Heart right ventricle (tissue), 16 donors: ENCODE results near the gene TENM4. TPM values are rescaled to one million over a fixed set of nuclear protein-coding genes. Genes with fewer than 3 reads are reported as not detected.

Source experiments
- ATAC-seq, 8 donors: fragments of 200-7000 bp; cut with Tn5 transposase; one replicate each; pipeline ENCODE4 v1.9.1; 2020; ENCODE audit warnings: mild to moderate bottlenecking in 8 of 8, moderate library complexity in 8 of 8, moderate number of reproducible peaks in 1 of 8
- DNase-seq, 2 donors: peaks; one replicate each; pipeline ENCODE4 v3.0.0-alpha.2; 2020
- H3K27ac ChIP-seq, 10 donors: fragments of 200-600 bp; sonication (generic) in 2 of 10; one replicate each; pipeline versions ENCODE4 v1.5.0 to v1.8.0; 2020 to 2022; ENCODE audit warnings: mild to moderate bottlenecking in 3 of 10
- H3K27me3 ChIP-seq, 7 donors: fragments of 200-600 bp; one replicate each; pipeline ENCODE4 v1.8.0; 2021 to 2022; ENCODE audit warnings: mild to moderate bottlenecking in 2 of 7
- H3K36me3 ChIP-seq, 9 donors: fragments of 200-600 bp; sonication (generic) in 1 of 9; one replicate each; pipeline versions ENCODE4 v1.5.0 to v1.8.0; 2020 to 2022; ENCODE audit warnings: mild to moderate bottlenecking in 2 of 9
- H3K4me1 ChIP-seq, 9 donors: fragments of 200-600 bp; sonication (generic) in 1 of 9; one replicate each; pipeline versions ENCODE4 v1.5.0 to v1.8.0; 2020 to 2022; ENCODE audit warnings: mild to moderate bottlenecking in 4 of 9
- H3K4me3 ChIP-seq, 10 donors: fragments of 200-600 bp; sonication (generic) in 2 of 10; one replicate each; pipeline versions ENCODE4 v1.5.0 to v1.8.0; 2020 to 2022; ENCODE audit warnings: mild to moderate bottlenecking in 7 of 10, moderate library complexity in 2 of 10
- H3K9me3 ChIP-seq, 11 donors: fragments of 200-600 bp in 10 of 11; sonication (generic) in 2 of 11; one replicate each; pipeline versions ENCODE4 v1.5.0 to v1.8.0; 2013 to 2022; ENCODE audit warnings: mild to moderate bottlenecking in 2 of 11, control low read depth in 1 of 11, moderate library complexity in 1 of 11
- CTCF ChIP-seq, 9 donors: fragments of 200-600 bp; sonication (generic) in 2 of 9; IDR thresholded peaks; one replicate each; pipeline versions ENCODE4 v1.5.0 to v1.8.0; 2021 to 2022; ENCODE audit warnings: antibody characterized with exemption in 9 of 9, mild to moderate bottlenecking in 5 of 9, moderate library complexity in 1 of 9
- WGBS, 2 donors: extraction: QIAGEN DNeasy Blood & Tissue Kit; methylation state at CpG; one replicate each; pipeline ENCODE4 v1.1.7; 2013; ENCODE audit warnings: inconsistent platforms in 1 of 2; 5-methylcytosine and 5-hydroxymethylcytosine counted together
- intact Hi-C, 10 donors: fragments of 100-400 bp; cut with DNase I; formaldehyde crosslinking; loops; one replicate each; pipeline versions ENCODE4 v1.11.1 to v1.14.2; 2022
- polyA plus RNA-seq, 2 donors: library from polyadenylated mRNA; stranded (reverse); fragments of 200-250 nt; gene quantifications; one replicate each; pipeline ENCODE4 v1.2.3, GENCODE V29; 2013
- total RNA-seq, 10 donors: library from RNA; stranded (reverse); fragmentation: NEBNext Ultra II Directional in 3 of 10; extraction: Animal tissue kit (Norgen Biotek cat#: 25700) in 3 of 10; gene quantifications; one replicate each; pipeline versions ENCODE4 v1.2.1 to v1.2.4, GENCODE V29; 2021 to 2023
- donor health status: Arrhythmogenic right ventricular cardiomyopathy.
- donor health status: ischemic (EF 13 %, LVEDD 7.1; RV severe dilation, severe dysfunction).
- donor health status: healthy with polysubstance abuse.
- donor health status: DM: no; HTN: yes; CAD: no.
- donor health status: DM: no; HTN: no; CAD: no.
- donor health status: ischemic (EF 25% LVEDD 6.9; RV normal size, moderate dysfunction).
- donor health status: ischemic (EF 25% LVEDD 5.7; RV mildly dilated, moderate dysfunction).
- donor health status: healthy.
- donor health status: DM: yes; HTN: yes; CAD: no.
- donor health status: Ischemic cardiomyopathy.
- donor health status: ischemic (EF 35%, LVEDD 5.7; RV mildly dilated, moderate dysfunction).
- donor health status: nonischemic (EF 11% LVEDD 7.7; RV severe dilation, severe dysfunction).
- donor health status: DM: yes; HTN: yes; CAD: no.
- donor health status: PGD.
- donor health status: ischemic (EF 29% LVEDD 5.4; RV normal size, mild dysfunction).
- donor health status: nonischemic (EF 23%, LVEDD 6.1; RV moderate dilation, normal function).

TENM4 gene
- total and polyA plus RNA-seq, 12 donors, result 0.10 to 3.6 (median 0.91) TPM

GRCh38 chr11:78657441-78657840 is 783.4 kb downstream of the TENM4 start:
- intact Hi-C loops, result loop anchor here in 1 of 10 donors (10.0 kb wide), 1 partner anchor 297 kb away; no protein-coding TSS in a partner anchor
- H3K27ac ChIP-seq, result no peak overlapping the region
- ATAC-seq (no peak), DNase-seq (no peak)
- no peaks in the 10 kb centered on the region for H3K4me1 ChIP-seq
- no peak overlapping the region for H3K4me3 ChIP-seq
- no peak for TF ChIP-seq CTCF (IDR thresholded peaks at IDR 0.05)
- WGBS, 2 donors, result 86 to 93% methylated on average over 4 of the region's 4 CpGs
- H3K9me3 ChIP-seq, result no peaks in the 10 kb centered on the region
- H3K27me3 ChIP-seq, result no peaks in the 10 kb centered on the region
- no peaks in the 10 kb centered on the region for H3K36me3 ChIP-seq

GRCh38 chr11:78656984-78657383 is 783.8 kb downstream of the TENM4 start:
- Histone ChIP-seq H3K27me3 (no peaks in the 10 kb centered on the region), H3K4me1 (no peaks in the 10 kb centered on the region), H3K36me3 (no peaks in the 10 kb centered on the region), H3K9me3 (no peaks in the 10 kb centered on the region), H3K4me3 (no peak overlapping the region), H3K27ac (no peak overlapping the region)
- 89% methylated on average over 6 of the region's 6 CpGs for WGBS, 2 donors
- no peak for TF ChIP-seq CTCF (IDR thresholded peaks at IDR 0.05)
- DNase-seq (no peak), ATAC-seq (no peak)
- intact Hi-C loops, result loop anchor here in 1 of 10 donors (10.0 kb wide), 1 partner anchor 298 kb away; no protein-coding TSS in a partner anchor

GRCh38 chr11:78656327-78656726 is 784.5 kb downstream of the TENM4 start:
- H3K27ac ChIP-seq, result no peak overlapping the region
- TF ChIP-seq CTCF (IDR thresholded peaks at IDR 0.05), result no peak
- ATAC-seq (no peak), DNase-seq (no peak)
- H3K36me3 ChIP-seq, result no peaks in the 10 kb centered on the region
- H3K4me3 ChIP-seq, result no peak overlapping the region
- H3K27me3 ChIP-seq, result no peaks in the 10 kb centered on the region
- no peaks in the 10 kb centered on the region for H3K9me3 ChIP-seq
- intact Hi-C loops, result loop anchor here in 1 of 10 donors (10.0 kb wide), 1 partner anchor 298 kb away; no protein-coding TSS in a partner anchor
- WGBS, 2 donors, result 92 to 94% methylated on average over 4 of the region's 4 CpGs
- H3K4me1 ChIP-seq, result no peaks in the 10 kb centered on the region

- intact Hi-C loops, result loop anchor here in 1 of 10 donors (10.0 kb wide), 1 partner anchor 299 kb away; no protein-coding TSS in a partner anchor
- 95 to 96% methylated on average over 5 of the region's 5 CpGs for WGBS, 2 donors
- DNase-seq, result no peak
- H3K27ac ChIP-seq, result no peak overlapping the region
- H3K4me3 ChIP-seq, result no peak overlapping the region
- H3K4me1 ChIP-seq, result no peaks in the 10 kb centered on the region
- no peaks in the 10 kb centered on the region for H3K36me3 ChIP-seq
- no peaks in the 10 kb centered on the region for H3K27me3 ChIP-seq
- no peak for ATAC-seq
- no peaks in the 10 kb centered on the region for H3K9me3 ChIP-seq
- no peak for TF ChIP-seq CTCF (IDR thresholded peaks at IDR 0.05)
Observed at GRCh38 chr11:78655561-78655960, 785.3 kb downstream of the TENM4 start.
